B cell (primary cell): ENCODE results near the gene OR8A1. TPM values are rescaled to one million over a fixed set of nuclear protein-coding genes. Genes with fewer than 3 reads are reported as not detected.

Experiments
- ATAC-seq: fragments of 200-7000 bp; cut with Tn5 transposase; one replicate; pipeline ENCODE4 v1.10.0; 2021; ENCODE audit warnings: low read depth, mild to moderate bottlenecking, moderate number of reproducible peaks, moderate library complexity
- CTCF ChIA-PET: fragments of 350-600 bp; sonication (Branson Sonifier 250); formaldehyde crosslinking; loops from one replicate; lab custom pipeline; 2021; ENCODE audit warnings: antibody characterized with exemption, inconsistent platforms; lab: Charles Lee
- POLR2A ChIA-PET: fragments of 350-600 bp; sonication (Branson Sonifier 250); formaldehyde crosslinking; loops from one replicate; lab custom pipeline; 2021; ENCODE audit warnings: antibody characterized with exemption; lab: Charles Lee
- DNase-seq: peaks from one replicate; pipeline ENCODE4 v3.0.0; 2013
- H2AFZ ChIP-seq: 2 replicates; pipeline ENCODE4 v1.6.1; 2012; ENCODE audit warnings: mild to moderate bottlenecking, low read depth, low read length; ENCODE audit not compliant: insufficient read depth, poor library complexity, severe bottlenecking
- H3K27ac ChIP-seq, 2 donors: 1 replicate in 1 of 2; 2 replicates in 1 of 2; pipeline ENCODE4 v1.5.1; 2012 to 2013; ENCODE audit warnings: low read length in 2 of 2, mild to moderate bottlenecking in 2 of 2, moderate library complexity in 1 of 2
- H3K27me3 ChIP-seq, 4 experiments: fragments of 200-600 bp in 1 of 4; sonication (generic) in 1 of 4; replicated peaks in 1 of 4; 1 replicate in 2 of 4; 2 replicates in 2 of 4; pipeline versions ENCODE4 v1.6.1 to v1.7.0; 2013 to 2016; ENCODE audit warnings: low read length in 3 of 4, mild to moderate bottlenecking in 2 of 4, mixed read lengths in 1 of 4, moderate library complexity in 1 of 4; ENCODE audit not compliant: insufficient read depth in 4 of 4, control insufficient read depth in 3 of 4; ENCODE audit errors: control extremely low read depth in 1 of 4
- H3K36me3 ChIP-seq, 2 experiments: replicated peaks in 1 of 2; 1 replicate in 1 of 2; 2 replicates in 1 of 2; pipeline versions ENCODE4 v1.6.1 to v1.7.1; 2013; ENCODE audit warnings: low read length in 1 of 2; ENCODE audit not compliant: insufficient read depth in 2 of 2, control insufficient read depth in 1 of 2; ENCODE audit errors: control extremely low read depth in 1 of 2, extremely low read depth in 1 of 2
- H3K4me1 ChIP-seq, 2 donors: fragments of 200-600 bp in 1 of 2; sonication (generic) in 1 of 2; 1 replicate in 1 of 2; 2 replicates in 1 of 2; pipeline versions ENCODE4 v1.5.1 to v1.6.1; 2013 to 2017; ENCODE audit warnings: low read length in 2 of 2; ENCODE audit not compliant: control insufficient read depth in 2 of 2, insufficient read depth in 2 of 2
- H3K4me2 ChIP-seq: replicated peaks from 2 replicates; pipeline ENCODE3; 2012; ENCODE audit warnings: mild to moderate bottlenecking, low read depth, low read length; ENCODE audit not compliant: poor library complexity, severe bottlenecking
- H3K4me3 ChIP-seq, 5 experiments: fragments of 200-600 bp in 1 of 5; sonication (generic) in 1 of 5; 1 replicate in 3 of 5; 2 replicates in 2 of 5; pipeline versions ENCODE4 v1.5.1 to v1.7.0; 2011 to 2016; ENCODE audit warnings: low read length in 4 of 5, mild to moderate bottlenecking in 4 of 5, low read depth in 2 of 5, control low read depth in 1 of 5, moderate library complexity in 1 of 5; ENCODE audit not compliant: insufficient read depth in 1 of 5; ENCODE audit errors: control extremely low read depth in 1 of 5, extremely low read depth in 1 of 5
- H3K79me2 ChIP-seq: fragments of 200-600 bp; sonication (generic); one replicate; pipeline ENCODE4 v1.6.0; 2016; ENCODE audit warnings: low read length; ENCODE audit not compliant: control insufficient read depth, insufficient read depth
- H3K9ac ChIP-seq: fragments of 200-600 bp; sonication (generic); 2 replicates; pipeline ENCODE4 v1.6.1; 2017; ENCODE audit warnings: mild to moderate bottlenecking, low read length, moderate library complexity
- H3K9me3 ChIP-seq, 3 donors: one replicate each; pipeline versions ENCODE4 v1.6.1 to v1.7.1; 2013; ENCODE audit warnings: low read length in 2 of 3; ENCODE audit not compliant: control insufficient read depth in 2 of 3, insufficient read depth in 1 of 3; ENCODE audit errors: control extremely low read depth in 1 of 3
- H4K20me1 ChIP-seq: 2 replicates; pipeline ENCODE4 v1.6.0; 2012; ENCODE audit warnings: mild to moderate bottlenecking, low read length; ENCODE audit not compliant: insufficient read depth, control insufficient read depth, poor library complexity, severe bottlenecking
- H3K27ac Mint-ChIP-seq: one replicate; pipeline ENCODE4 v1.8.0; 2021; ENCODE audit warnings: mixed read lengths
- H3K27me3 Mint-ChIP-seq: one replicate; pipeline ENCODE4 v1.8.0; 2021; ENCODE audit warnings: mixed read lengths
- H3K4me1 Mint-ChIP-seq: one replicate; pipeline ENCODE4 v1.8.0; 2021; ENCODE audit warnings: mixed read lengths
- H3K4me3 Mint-ChIP-seq: one replicate; pipeline ENCODE4 v1.8.0; 2021; ENCODE audit warnings: mixed read lengths
- H3K9me3 Mint-ChIP-seq: one replicate; pipeline ENCODE4 v1.8.0; 2022; ENCODE audit warnings: mixed read lengths; ENCODE audit not compliant: insufficient read depth
- CTCF ChIP-seq: fragments of 200-600 bp; IDR thresholded peaks from one replicate; pipeline ENCODE4 v1.8.0; 2022; ENCODE audit warnings: antibody characterized with exemption, mild to moderate bottlenecking
- EZH2 ChIP-seq: IDR thresholded peaks from 2 replicates; pipeline ENCODE4 v1.6.1; 2012; ENCODE audit warnings: borderline replicate concordance, low read depth, mild to moderate bottlenecking, moderate library complexity, low read length; ENCODE audit not compliant: insufficient read depth, poor library complexity, severe bottlenecking
- WGBS: methylation state at CpG from one replicate; pipeline ENCODE4 v1.1.5; 2013; ENCODE audit warnings: missing lambda C conversion rate; ENCODE audit not compliant: insufficient coverage; 5-methylcytosine and 5-hydroxymethylcytosine counted together
- intact Hi-C: fragments of 100-400 bp; cut with micrococcal nuclease; formaldehyde crosslinking; loops from one replicate; pipeline ENCODE4 v1.10.0; 2022
- polyA plus RNA-seq: library from polyadenylated mRNA; depleted of rRNA; stranded (reverse); fragments of >200 nt; gene quantifications from 2 replicates; pipeline ENCODE4 v1.2.3, GENCODE V29; 2012
- total RNA-seq, 2 donors: library from RNA; stranded (reverse); fragments of 120-200 nt in 1 of 2; gene quantifications; 1 replicate in 1 of 2; 2 replicates in 1 of 2; pipeline versions ENCODE4 v1.2.3 to v1.2.4, GENCODE V29; 2013 to 2022

The OR8A1 gene
- total and polyA plus RNA-seq, 2 donors (not counting 1 experiment from before 2014, with no cell fraction given), result not detected

DNA sequence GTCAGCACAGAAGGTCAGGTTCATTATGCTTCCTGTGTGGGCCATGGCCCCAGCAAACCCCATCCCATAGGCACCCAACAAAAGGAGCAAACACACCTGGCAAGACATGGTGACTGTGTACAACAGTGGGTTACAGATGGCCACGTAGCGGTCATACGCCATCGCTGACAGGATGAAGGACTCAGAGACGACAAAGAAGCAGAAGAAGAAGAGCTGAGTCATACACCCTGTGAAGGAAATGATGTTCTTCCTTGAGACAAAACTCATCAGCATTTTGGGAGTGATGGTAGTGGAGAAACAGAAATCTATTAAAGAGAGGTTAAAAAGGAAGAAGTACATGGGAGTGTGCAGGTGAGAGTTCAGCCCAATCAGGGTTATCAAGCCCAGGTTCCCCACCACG is 26.7 kb upstream of the OR8A1 start:
- no peaks in the 10 kb centered on the region for H3K4me1 Mint-ChIP-seq
- TF ChIP-seq CTCF (no peak), EZH2 (no peak)
- POLR2A ChIA-PET, result no interaction called here

DNA sequence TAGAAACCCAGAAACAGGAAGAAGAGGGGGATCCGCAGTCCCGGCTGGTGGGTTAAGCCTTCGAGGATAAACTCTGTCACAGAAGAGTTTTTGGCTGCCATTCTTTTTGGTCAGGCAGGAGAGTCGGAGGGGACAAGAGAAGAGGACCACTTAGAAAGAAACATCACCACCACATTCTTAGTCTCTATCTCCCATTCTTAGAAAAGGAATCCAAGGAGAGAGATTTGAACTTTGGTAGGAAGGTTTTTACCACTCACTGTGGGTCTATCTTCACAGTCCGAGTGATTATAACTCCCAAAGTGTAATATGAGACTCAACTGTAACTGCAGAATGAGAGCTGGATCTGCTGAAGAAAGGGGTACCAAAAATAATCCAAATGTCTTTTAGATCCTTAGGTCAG is 26.2 kb upstream of the OR8A1 start, which contains the start of gene OR8B12:
OR8B12 (minus strand) TSS at position 101 of the 400 bp plus-strand sequence; CDS start at position 101, 0 bp downstream.
- ChIA-PET CTCF (no interaction called here), POLR2A (no interaction called here)
- Histone ChIP-seq H3K4me1 (no peaks in the 10 kb centered on the region), H3K4me2 (no peak within 1 kb of the TSS), H3K4me3 (no peak within 1 kb of the TSS), H3K79me2 (no peaks in the 10 kb centered on the region), H3K9ac (no peak within 1 kb of the TSS), H3K27me3 (peaks cover 0 to 7% (median 0%) of the 10 kb centered on the region in 4 experiments), H3K9me3 (peaks cover 0 to 1% (median 0%) of the 10 kb centered on the region in 3 donors), H4K20me1 (no peaks in the 10 kb centered on the region), H3K27ac (no peak within 1 kb of the TSS), H2AFZ (no peak within 1 kb of the TSS), H3K36me3 (no peaks in the 10 kb centered on the region)
- DNase-seq (no peak), ATAC-seq (no peak)
- H3K4me1 Mint-ChIP-seq, result no peaks in the 10 kb centered on the region
- intact Hi-C loops, result no loop called here
- no peak within 1 kb of the TSS for H3K27ac Mint-ChIP-seq
- H3K9me3 Mint-ChIP-seq, result no peaks in the 10 kb centered on the region
- no CpG with 5 or more reads among the region's 5 CpGs for WGBS
- H3K27me3 Mint-ChIP-seq, result peaks cover 18% of the 10 kb centered on the region
- H3K4me3 Mint-ChIP-seq, result no peak within 1 kb of the TSS
- TF ChIP-seq CTCF (no peak), EZH2 (no peak)

More for the DNA sequence above, 26.7 kb upstream of the OR8A1 start:
- H3K4me2 ChIP-seq, result no peak overlapping the region
- no peak overlapping the region for H3K9ac ChIP-seq
- H3K9me3 ChIP-seq, result peaks cover 0 to 1% (median 0%) of the 10 kb centered on the region in 3 donors
- no peak overlapping the region for H2AFZ ChIP-seq
- Mint-ChIP-seq H3K9me3 (no peaks in the 10 kb centered on the region), H3K27ac (no peak overlapping the region), H3K27me3 (peaks cover 19% of the 10 kb centered on the region), H3K4me3 (no peak overlapping the region)
- intact Hi-C loops, result no loop called here
- no peaks in the 10 kb centered on the region for H3K4me1 ChIP-seq
- no peak overlapping the region for H3K4me3 ChIP-seq
- no peak overlapping the region for H3K27ac ChIP-seq
- ATAC-seq (no peak), DNase-seq (no peak)
- CTCF ChIA-PET, result no interaction called here
- no peaks in the 10 kb centered on the region for H3K36me3 ChIP-seq
- WGBS, result 74% methylated on average over 6 of the region's 6 CpGs
- H3K27me3 ChIP-seq, result peaks cover 0 to 7% (median 0%) of the 10 kb centered on the region in 4 experiments
- no peaks in the 10 kb centered on the region for H4K20me1 ChIP-seq
- H3K79me2 ChIP-seq, result no peaks in the 10 kb centered on the region
